Fibroblast of peridontal ligament (primary cell): ENCODE results near the gene FAM53B.
"Not testable (repeated sequence)": the region's sequence is repeated elsewhere in the genome, so short reads cannot be mapped to it uniquely, and the experiment has no call there.

Source experiments
- DNase-seq: peaks from one replicate; pipeline ENCODE4 v3.0.0-alpha.2; 2010; ENCODE audit errors: extremely low read depth

Gene FAM53B, protein sequence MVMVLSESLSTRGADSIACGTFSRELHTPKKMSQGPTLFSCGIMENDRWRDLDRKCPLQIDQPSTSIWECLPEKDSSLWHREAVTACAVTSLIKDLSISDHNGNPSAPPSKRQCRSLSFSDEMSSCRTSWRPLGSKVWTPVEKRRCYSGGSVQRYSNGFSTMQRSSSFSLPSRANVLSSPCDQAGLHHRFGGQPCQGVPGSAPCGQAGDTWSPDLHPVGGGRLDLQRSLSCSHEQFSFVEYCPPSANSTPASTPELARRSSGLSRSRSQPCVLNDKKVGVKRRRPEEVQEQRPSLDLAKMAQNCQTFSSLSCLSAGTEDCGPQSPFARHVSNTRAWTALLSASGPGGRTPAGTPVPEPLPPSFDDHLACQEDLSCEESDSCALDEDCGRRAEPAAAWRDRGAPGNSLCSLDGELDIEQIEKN

GRCh38 chr10:124744102-124745050, at the start of gene FAM53B:
TSS of gene FAM53B (minus strand) at chr10:124744378. CDS start at chr10:124706713, 37,665 bp downstream.
- peak; percentile 74 for DNase-seq

- no peak for DNase-seq
Observed at GRCh38 chr10:124792998-124793352, 48.8 kb upstream of the FAM53B start.

DNA sequence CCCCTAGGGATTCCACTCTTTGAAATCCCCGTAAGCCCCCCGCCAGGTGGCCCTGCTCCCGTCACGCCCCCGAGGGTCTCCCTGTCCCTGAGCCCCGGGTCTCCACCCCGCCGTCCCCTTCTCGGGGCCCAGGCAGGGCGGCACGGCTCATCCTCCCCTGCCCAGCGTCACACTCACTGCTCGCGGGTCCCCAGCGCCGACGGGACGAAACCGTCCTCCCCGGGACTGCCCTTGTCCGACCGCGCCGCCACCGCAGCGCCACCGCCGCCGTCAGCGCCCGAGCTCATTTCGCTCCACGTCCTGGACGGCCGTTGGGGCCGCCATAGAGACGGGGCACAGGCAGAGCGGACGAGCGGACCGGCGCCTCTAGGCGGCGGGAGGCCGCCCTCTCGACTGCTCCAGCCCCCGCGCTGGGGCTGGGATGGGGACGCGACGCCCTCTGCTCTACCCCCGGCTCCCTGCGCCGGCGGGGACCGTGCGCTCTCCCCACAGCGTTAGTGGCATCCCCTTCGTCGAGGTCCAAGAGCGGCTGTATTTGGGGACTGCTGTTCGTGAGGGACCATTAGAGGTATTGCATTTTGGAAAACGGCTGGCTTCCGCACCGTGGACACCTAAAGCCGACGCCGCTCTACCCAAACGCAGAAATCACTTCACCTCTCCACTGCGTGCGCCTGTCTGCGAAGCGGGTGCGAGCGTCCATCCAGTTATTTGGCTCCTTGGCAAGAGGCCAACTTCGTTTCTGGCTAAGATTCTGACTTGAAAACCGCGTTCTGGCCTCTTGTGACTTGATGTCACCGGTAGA, 47.6 kb upstream of the FAM53B start, which contains the start of gene EEF1AKMT2:
Gene EEF1AKMT2, minus strand, starts transcription at position 341 of the 802 bp plus-strand sequence. Its CDS starts 54 bp downstream, at position 287.
- peak; percentile 78 for DNase-seq

DNA sequence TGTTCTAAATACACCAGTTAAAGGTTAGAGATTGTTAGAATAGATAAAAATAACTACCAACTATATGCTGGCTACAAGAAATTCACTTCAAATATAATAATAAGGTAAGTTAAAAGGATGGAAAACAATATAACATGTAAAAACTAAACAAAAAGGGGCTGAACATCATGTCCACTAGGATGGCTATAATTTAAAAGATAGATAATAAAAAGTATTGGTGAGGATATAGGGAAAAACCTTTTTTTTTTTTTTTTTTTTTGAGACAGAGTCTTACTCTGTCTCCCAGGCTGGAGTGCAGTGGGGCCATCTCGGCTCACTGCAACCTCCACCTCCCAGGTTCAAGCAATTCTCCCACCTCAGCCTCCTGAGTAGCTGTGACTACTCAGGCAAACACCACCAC, 38.7 kb upstream of the FAM53B start:
- DNase-seq: not testable (repeated sequence)

GRCh38 chr10:124768791-124769190, 24.6 kb upstream of the FAM53B start:
- no peak for DNase-seq

GRCh38 chr10:124765256-124765655, 21.1 kb upstream of the FAM53B start:
- no peak for DNase-seq

DNA sequence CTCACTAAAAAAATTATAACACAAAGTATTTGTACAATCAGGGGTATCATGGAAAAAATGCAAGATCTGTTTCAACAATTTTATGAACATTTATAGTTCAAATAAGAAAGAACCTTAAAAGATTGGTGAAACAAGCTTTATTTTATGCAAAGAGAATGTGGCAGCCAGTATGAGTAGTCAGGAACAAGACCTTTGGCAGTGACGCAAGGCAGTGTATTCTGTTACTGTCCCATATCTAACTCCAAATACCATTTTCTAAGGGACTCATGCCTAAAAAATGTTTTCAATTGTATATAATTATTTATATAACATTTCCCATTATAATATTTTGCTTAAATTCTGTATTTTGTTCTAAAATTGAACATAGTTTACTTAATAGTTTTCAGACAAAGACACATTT, 19.1 kb upstream of the FAM53B start:
- DNase-seq: no peak

DNA sequence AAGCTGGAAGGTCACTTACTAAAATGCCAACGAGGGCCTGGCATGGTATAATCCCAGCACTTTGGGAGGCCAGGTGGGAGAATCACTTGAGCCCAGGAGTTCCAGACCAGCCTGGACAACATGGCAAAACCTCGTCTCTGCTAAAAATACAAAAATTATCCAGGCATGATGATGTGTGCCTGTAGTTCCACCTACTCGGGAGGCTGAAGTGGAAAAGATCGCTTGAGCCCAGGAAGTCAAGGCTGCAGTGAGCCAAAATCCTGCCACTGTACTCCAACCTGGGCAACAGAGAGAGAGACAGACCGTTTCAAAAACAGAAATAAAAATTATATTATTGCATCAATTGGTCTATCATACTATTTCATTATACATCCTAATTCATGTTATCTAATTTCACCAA, 18.1 kb upstream of the FAM53B start:
- DNase-seq: no peak

- no peak for DNase-seq
Observed at GRCh38 chr10:124756156-124756903, 12.2 kb upstream of the FAM53B start.

DNA sequence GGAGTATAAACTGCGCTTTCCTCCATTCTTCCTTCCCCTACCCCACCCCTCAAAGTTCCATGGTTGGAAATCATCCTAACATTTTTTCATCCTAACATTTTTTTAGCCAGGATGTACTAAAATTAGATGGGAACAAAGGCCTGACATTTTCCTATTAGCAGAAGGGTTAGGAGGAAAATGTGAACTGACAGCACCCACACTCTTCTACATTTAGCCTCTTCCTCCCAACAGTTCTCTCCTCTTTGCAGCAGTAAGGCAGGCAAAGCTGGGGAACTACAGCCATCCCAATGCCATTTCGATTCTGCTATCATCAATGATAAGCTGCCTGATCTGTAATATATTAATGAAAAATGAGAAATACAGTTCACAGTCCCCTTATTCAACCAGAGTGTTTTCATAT, 11.4 kb upstream of the FAM53B start:
- no peak for DNase-seq

DNA sequence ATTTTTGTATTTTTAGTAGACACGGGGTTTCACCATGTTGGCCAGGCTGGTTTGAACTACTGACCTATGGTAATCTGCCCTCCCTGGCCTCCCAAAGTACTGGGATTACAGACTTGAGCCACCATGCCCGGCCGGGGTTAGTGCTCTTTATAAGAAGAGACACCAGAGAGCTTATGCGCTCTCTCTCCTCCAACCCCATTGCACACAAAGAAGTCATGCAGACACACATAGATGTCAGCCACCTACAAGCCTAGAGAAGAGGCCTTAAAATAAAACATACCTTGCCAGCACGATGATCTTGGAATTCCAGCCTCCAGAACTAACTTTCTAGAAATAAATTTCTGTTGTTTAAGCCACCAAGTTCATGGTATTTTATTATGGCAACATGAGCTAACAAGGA, 10.0 kb upstream of the FAM53B start:
- no peak for DNase-seq

DNA sequence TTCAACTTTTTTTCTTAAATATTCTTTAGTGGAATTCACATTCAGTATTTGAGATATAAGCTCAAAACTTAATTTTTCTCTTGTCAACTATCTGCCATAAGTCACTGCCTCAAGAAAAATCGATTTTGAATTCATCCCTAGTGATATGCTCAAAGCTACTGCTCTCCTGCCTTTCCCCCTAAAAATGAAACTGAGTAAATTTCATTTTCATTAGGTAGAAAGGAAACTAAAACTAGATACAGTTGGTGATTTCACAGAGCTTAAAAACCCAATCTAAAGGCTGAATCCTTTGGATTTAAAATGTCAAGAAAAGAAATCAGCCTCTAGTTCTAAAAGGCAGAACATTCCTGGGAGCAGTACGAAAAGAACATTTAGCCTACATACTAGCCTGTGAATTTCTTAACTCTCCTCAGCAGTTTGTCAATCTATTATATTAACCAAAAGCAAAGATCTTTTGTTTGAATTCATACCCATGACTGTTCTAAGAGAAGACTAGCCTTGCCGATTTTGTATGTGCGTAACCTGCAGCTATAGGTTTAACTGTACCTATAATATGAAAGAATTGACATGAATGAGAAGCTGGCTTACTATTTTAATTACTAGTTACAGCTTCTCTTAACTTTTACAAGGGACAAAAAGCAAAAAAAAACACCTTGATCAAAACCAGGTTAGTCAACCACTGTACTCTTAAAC, 4.9 kb upstream of the FAM53B start:
- no peak for DNase-seq

- no peak for DNase-seq
Observed at GRCh38 chr10:124748166-124748565, 4.0 kb upstream of the FAM53B start.

DNA sequence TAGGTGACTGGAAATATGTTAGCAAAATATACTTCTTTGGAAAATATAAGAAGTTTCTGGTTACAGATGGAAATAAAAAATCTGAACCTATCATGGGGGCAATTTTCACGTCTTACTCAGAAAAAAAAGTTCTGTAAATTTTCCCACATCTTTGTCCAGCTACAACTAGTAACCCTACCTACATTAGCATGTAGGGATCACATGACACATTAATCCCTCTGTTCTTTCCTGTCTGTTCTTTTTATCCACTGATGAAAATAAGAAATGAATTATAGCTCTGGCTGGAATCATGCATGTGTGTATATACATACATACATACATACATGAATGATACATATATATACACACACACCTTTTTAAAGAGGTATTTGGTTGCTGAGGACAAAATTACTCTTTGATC, 3.6 kb upstream of the FAM53B start:
- no peak for DNase-seq

- DNase-seq: no peak
Observed at GRCh38 chr10:124746992-124747391, 2.8 kb upstream of the FAM53B start.

DNA sequence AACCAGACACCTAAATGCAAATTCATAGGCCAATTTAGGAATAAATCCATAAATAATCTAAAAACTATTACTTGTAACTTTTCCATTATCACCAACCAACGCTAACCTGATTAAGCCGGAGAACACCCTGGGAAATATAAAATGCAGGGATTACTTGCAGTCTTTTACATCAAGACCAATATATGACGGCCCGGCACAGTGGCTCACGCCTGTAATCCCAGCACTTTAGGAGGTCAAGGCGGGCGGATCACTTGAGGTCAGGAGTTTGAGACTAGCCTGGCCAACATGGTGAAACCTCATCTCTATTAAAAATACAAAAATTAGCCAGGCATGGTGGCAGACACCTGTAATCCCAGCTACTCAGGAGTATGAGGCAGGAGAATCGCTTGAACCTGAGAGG, 2.3 kb upstream of the FAM53B start:
- not testable (repeated sequence) for DNase-seq

GRCh38 chr10:124745673-124746072, 1.5 kb upstream of the FAM53B start:
- DNase-seq: peak; percentile 54

GRCh38 chr10:124745252-124745651, 1.1 kb upstream of the FAM53B start:
- DNase-seq: no peak

GRCh38 chr10:124743191-124744101, 732 bp downstream of the FAM53B start:
- DNase-seq: peak; percentile 30
